Lower leg skin (tissue), 4 donors: ENCODE data around the gene MYCL. TPM values are rescaled to one million over a fixed set of nuclear protein-coding genes. Genes with fewer than 3 reads are reported as not detected.

Experiments
- DNase-seq, 2 donors: peaks; one replicate each; pipeline ENCODE4 v3.0.0-alpha.2; 2019; ENCODE audit warnings: low spot score in 2 of 2
- H3K4me3 ChIP-seq: fragments of 200-600 bp; sonication (generic); 2 replicates; pipeline ENCODE4 v1.5.1; 2017; ENCODE audit warnings: mild to moderate bottlenecking, low read depth; ENCODE audit not compliant: poor library complexity, severe bottlenecking
- CTCF ChIP-seq, 3 donors: fragments of 450-650 bp; IDR thresholded peaks; one replicate each; pipeline ENCODE4 v1.5.1; 2016; ENCODE audit warnings: antibody characterized with exemption in 3 of 3, mild to moderate bottlenecking in 3 of 3, moderate library complexity in 2 of 3
- POLR2A ChIP-seq, 2 donors: fragments of 450-650 bp; IDR thresholded peaks; one replicate each; pipeline ENCODE4 v1.6.1; 2016 to 2017; ENCODE audit warnings: antibody characterized with exemption in 2 of 2, mild to moderate bottlenecking in 1 of 2, moderate library complexity in 1 of 2
- WGBS, 2 donors: methylation state at CpG; one replicate each; pipeline ENCODE4 v1.1.5; 2018; 5-methylcytosine and 5-hydroxymethylcytosine counted together
- intact Hi-C: fragments of 100-400 bp; cut with DNase I; formaldehyde crosslinking; loops from one replicate; pipeline ENCODE4 v1.15.0; 2023; ENCODE audit warnings: low total_unique reads
- total RNA-seq, 4 donors: library from RNA; depleted of rRNA; stranded (reverse); fragments of >200 nt; gene quantifications; one replicate each; pipeline ENCODE4 v1.1.0, GENCODE V29; 2016

The MYCL gene
- total RNA-seq, 4 donors from 2014 or later: 66.9 to 178 (median 123) TPM

GRCh38 chr1:39901464-39901713 is 328 bp downstream of the MYCL start:
- no CpG with 5 or more reads among the region's 28 CpGs for WGBS, 2 donors
- H3K4me3 ChIP-seq: peak overlapping the region; percentile 43
- intact Hi-C loops: loop anchor here (5.0 kb wide), 1 partner anchor 84 kb away; no protein-coding TSS in a partner anchor
- TF ChIP-seq CTCF (IDR thresholded peaks at IDR 0.05) (no peak), POLR2A (IDR thresholded peaks at IDR 0.05) (no peak)
- DNase-seq: no peak

GRCh38 chr1:39900662-39901463 is 854 bp downstream of the MYCL start:
- peak overlapping the region; percentile 43 for H3K4me3 ChIP-seq
- intact Hi-C loops: loop anchor here (5.0 kb wide), 1 partner anchor 84 kb away; no protein-coding TSS in a partner anchor
- TF ChIP-seq POLR2A (IDR thresholded peaks at IDR 0.05) (no peak), CTCF (IDR thresholded peaks at IDR 0.05) (no peak)
- no peak for DNase-seq
- WGBS, 2 donors: 4 to 9% methylated on average over 11 to 33 of the region's 64 CpGs

- no peak overlapping the region for H3K4me3 ChIP-seq
- TF ChIP-seq POLR2A (IDR thresholded peaks at IDR 0.05) (no peak), CTCF (IDR thresholded peaks at IDR 0.05) (no peak)
- no peak for DNase-seq
- WGBS, 2 donors: 64 to 69% methylated on average over 8 of the region's 8 CpGs
- intact Hi-C loops: loop anchor here (5.0 kb wide), 1 partner anchor 83 kb away; no protein-coding TSS in a partner anchor
Observed at GRCh38 chr1:39899611-39900538, 1.8 kb downstream of the MYCL start.

GRCh38 chr1:39898648-39899603 is 2.8 kb downstream of the MYCL start:
- TF ChIP-seq POLR2A (IDR thresholded peaks at IDR 0.05): no peak
- no peak for TF ChIP-seq CTCF (IDR thresholded peaks at IDR 0.05)
- intact Hi-C loops: no loop called here
- DNase-seq: peak in 1 of 2 donors; percentile 72
- no peak overlapping the region for H3K4me3 ChIP-seq
- WGBS, 2 donors: 66 to 73% methylated on average over 14 of the region's 14 CpGs

GRCh38 chr1:39898191-39898590 is 3.5 kb downstream of the MYCL start:
- DNase-seq: peak in 1 of 2 donors; percentile 21
- TF ChIP-seq CTCF (IDR thresholded peaks at IDR 0.05) (no peak), POLR2A (IDR thresholded peaks at IDR 0.05) (no peak)
- intact Hi-C loops: no loop called here
- WGBS, 2 donors: 49 to 50% methylated on average over 3 of the region's 3 CpGs
- H3K4me3 ChIP-seq: no peak overlapping the region
